Motor neuron (in vitro differentiated cells): ENCODE data around the gene WWTR1. TPM values are rescaled to one million over a fixed set of nuclear protein-coding genes. Genes with fewer than 3 reads are reported as not detected.

Experiments
- ATAC-seq, 8 experiments: fragments of 200-7000 bp; cut with Tn5 transposase; replicated peaks in 6 of 8; 2 replicates each; pipeline ENCODE4 v1.8.0; 2021; ENCODE audit warnings: mild to moderate bottlenecking in 8 of 8, moderate library complexity in 8 of 8
- H3K27ac ChIP-seq, 2 donors: fragments of 250-450 bp; sonication (Bioruptor Pico); 2 replicates each; pipeline ENCODE4 v1.9.0; 2021; ENCODE audit warnings: antibody characterized with exemption in 2 of 2, mild to moderate bottlenecking in 2 of 2, moderate library complexity in 1 of 2
- H3K4me1 ChIP-seq, 2 donors: fragments of 250-450 bp; sonication (Bioruptor Pico); replicated peaks in 1 of 2; 2 replicates each; pipeline ENCODE4 v1.6.1; 2021; ENCODE audit warnings: antibody characterized with exemption in 2 of 2, mild to moderate bottlenecking in 2 of 2, moderate library complexity in 1 of 2
- H3K4me3 ChIP-seq, 5 donors: fragments of 250-450 bp; sonication (Bioruptor Pico); 2 replicates each; pipeline ENCODE4 v1.9.0; 2021; ENCODE audit warnings: antibody characterized with exemption in 5 of 5, mild to moderate bottlenecking in 5 of 5, moderate library complexity in 4 of 5
- WGBS, 10 experiments: fragments of 450-650 bp; shearing (Covaris generic); methylation state at CpG; one replicate each; pipeline ENCODE4 v1.0.0; 2022; 5-methylcytosine and 5-hydroxymethylcytosine counted together
- in situ Hi-C, 9 experiments: fragments of 400-800 bp; cut with MboI; loops; one replicate each; pipeline ENCODE4 v1.15.0; 2021; ENCODE audit warnings: low sequenced_read_pairs in 9 of 9, low pct_unique_long_range_greater_than_20kb in 2 of 9; ENCODE audit not compliant: unreplicated experiment in 9 of 9
- total RNA-seq, 8 experiments: library from RNA; unstranded; fragments of 300-600 nt; gene quantifications; 2 replicates each; pipeline versions ENCODE4 v1.2.3 to v1.2.4, GENCODE V29; 2022

The WWTR1 gene
- total RNA-seq, 8 experiments from 2014 or later = 3.1 to 267 (median 29.7) TPM

DNA sequence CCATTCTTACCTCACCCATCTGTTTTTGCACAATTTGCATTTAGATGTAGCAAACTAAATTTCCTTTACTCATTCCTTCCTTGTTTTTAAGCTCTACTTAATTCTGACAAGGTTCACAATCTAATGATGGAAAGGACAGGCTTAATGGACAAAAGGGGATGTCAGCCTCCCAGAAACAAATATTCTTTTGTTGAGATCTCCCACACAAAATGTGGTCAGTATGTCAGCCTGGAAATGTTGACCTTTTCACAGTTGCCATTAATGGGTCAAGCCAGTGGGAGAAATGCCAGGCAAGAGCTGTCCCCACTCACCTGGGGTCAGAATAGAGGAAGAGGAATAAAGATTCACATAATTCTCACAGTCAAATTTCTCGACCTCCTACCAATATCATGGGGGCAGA is 27.0 kb downstream of the WWTR1 start:
- 33 to 100% (median 80%) methylated on average over 1 of the region's 1 CpG; no CpG with 5 or more reads in 4 of the 10 experiments for WGBS, 10 experiments
- no peak overlapping the region for H3K4me3 ChIP-seq
- in situ Hi-C loops = no loop called here
- no peak for ATAC-seq
- H3K27ac ChIP-seq = no peak overlapping the region
- H3K4me1 ChIP-seq = no peaks in the 10 kb centered on the region

DNA sequence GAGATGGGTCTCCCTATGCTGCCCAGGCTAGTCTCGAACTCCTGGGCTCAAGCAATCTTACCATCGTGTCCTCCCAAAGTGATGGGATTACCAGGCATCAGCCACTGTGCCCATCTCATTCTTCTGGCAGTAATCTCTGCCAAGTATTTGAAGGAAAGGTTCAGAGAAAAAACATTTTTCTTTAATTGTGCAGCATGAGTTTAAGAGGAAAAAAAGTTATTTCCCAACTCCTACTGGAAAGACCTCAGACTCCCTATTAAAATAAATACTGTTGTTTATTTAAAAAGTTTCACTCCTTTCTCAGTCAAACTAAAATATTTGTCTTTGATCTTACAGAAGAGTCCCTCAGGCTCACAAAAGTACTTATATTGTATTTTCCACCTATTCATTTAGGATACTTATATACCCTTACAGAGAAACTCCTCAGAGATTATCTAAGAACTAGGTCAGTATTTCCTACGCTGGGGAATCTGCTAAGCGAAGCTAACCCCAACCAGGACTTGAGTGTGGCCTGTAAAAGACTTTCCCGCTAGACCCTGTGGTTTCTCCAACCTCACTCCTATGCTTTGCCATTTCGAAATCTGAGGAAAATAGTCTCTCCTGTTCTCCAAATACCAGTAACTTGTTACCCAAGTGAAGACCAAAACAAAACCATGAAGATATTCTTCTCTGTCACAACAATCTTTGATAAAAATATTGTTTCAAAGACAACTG is 28.7 kb downstream of the WWTR1 start:
- Histone ChIP-seq H3K27ac (no peak overlapping the region), H3K4me3 (no peak overlapping the region), H3K4me1 (no peaks in the 10 kb centered on the region)
- WGBS, 10 experiments = 60 to 100% (median 92%) methylated on average over 1 to 6 of the region's 6 CpGs
- no peak for ATAC-seq
- in situ Hi-C loops = no loop called here

DNA sequence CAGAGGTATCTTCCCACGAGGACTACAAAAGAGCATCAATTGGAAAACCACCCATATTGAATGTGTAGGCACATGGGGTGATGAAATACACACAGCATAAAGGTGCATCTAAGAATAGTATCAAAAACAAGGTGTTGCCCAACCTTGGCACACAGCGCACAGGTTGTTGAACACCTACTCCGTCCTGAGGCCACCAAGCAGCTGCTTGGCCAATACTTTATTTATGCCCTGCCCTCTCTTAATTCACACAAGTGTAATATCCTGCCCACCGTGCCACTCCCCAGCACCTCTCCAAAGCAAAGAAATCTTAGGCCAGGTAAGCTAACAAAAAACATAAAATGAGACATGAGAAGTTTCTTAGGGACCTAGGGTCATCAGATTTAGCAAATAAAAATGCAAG is 31.2 kb downstream of the WWTR1 start:
- WGBS, 10 experiments = 82 to 100% (median 94%) methylated on average over 2 to 4 of the region's 4 CpGs; no CpG with 5 or more reads in 2 of the 10 experiments
- no peak for ATAC-seq
- Histone ChIP-seq H3K27ac (no peak overlapping the region), H3K4me1 (no peaks in the 10 kb centered on the region), H3K4me3 (no peak overlapping the region)
- in situ Hi-C loops = no loop called here

DNA sequence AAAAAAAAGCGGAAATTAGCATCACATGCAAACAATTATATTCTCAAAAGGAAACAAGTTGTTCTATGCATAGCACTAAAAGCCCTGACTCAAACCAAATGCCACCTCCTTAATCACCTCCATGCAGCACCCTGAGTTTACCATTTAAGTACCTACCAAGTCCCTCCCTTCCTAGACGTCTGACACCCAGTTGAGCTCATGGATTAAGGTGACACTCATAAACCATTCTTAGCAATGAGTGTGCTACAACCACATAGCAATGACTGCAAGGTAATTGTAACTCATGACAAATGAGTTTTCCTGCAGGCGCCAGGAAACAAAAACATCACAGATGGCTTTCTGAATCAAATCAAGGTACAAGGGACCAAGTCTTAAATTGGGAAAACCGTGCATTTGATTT is 32.0 kb downstream of the WWTR1 start:
- 18 to 100% (median 72%) methylated on average over 2 to 4 of the region's 4 CpGs; no CpG with 5 or more reads in 2 of the 10 experiments for WGBS, 10 experiments
- in situ Hi-C loops = no loop called here
- ATAC-seq = peak in 7 of 8 experiments; percentile 26 to 46 (median 37)
- Histone ChIP-seq H3K27ac (no peak overlapping the region), H3K4me1 (peaks cover 0 to under 1% of the 10 kb centered on the region in 2 donors), H3K4me3 (no peak overlapping the region)

DNA sequence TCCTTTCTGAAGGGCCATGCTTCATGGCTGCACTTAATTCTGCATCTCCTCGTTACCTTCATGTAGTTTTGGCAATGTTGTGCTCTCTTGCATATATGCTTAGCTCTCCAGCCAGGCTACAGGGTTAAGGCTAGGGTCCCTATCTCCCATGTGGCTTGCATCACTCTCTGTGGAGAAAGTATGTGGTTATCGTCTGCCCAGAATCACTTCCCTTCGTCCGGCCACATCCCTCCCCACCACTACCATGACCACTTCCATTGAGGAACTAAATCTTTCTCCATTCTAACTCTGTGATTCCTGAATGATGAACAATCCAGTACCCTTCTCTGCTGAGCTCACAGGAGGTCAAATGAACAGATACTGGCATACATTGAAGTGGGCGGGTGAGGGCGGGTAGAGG is 34.0 kb downstream of the WWTR1 start:
- ATAC-seq = no peak
- no peak overlapping the region for H3K4me3 ChIP-seq
- 43 to 100% (median 81%) methylated on average over 1 to 4 of the region's 6 CpGs; no CpG with 5 or more reads in 6 of the 10 experiments for WGBS, 10 experiments
- H3K27ac ChIP-seq = no peak overlapping the region
- H3K4me1 ChIP-seq = peaks cover 0 to 8% of the 10 kb centered on the region in 2 donors
- in situ Hi-C loops = no loop called here

DNA sequence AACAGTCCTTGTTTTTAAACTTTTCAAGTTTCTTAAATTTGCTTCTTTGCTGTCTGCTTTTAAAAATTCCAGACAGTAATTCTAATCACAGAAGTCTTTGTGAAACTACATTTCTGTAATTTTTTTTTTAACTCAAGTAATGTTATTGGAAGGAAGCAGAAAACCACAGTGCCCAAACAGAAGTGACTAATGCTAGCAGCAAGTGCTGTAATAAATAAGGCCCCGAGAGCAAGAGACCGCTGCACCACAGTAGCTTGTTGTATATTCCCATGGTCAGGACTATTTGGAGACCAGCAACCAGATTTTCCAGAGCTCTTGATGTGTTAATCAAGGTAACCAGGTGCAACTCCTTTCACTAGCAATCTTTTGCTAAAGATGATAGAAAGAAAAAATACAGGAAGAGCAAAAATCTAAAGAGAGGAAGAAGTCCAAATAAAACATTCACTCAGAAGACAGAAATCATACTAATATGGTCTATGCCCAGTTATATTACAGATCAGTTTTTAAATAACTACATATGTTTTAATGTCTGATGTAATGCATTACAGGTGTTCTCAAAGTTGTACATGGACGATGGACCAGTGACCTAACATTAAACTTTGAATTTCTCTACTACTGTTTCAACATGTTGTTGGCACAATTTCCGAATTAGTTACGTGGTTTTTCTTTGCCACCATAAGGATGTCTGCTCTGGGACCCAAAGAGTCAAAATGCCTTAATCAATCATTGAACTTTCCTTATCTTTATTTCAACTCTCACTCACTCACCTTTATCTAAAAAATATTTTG is 36.4 kb downstream of the WWTR1 start:
- in situ Hi-C loops = no loop called here
- ATAC-seq = peak in 3 of 8 experiments; percentile 13 to 42 (median 13)
- 0 to 92% (median 80%) methylated on average over 1 to 5 of the region's 5 CpGs for WGBS, 10 experiments

DNA sequence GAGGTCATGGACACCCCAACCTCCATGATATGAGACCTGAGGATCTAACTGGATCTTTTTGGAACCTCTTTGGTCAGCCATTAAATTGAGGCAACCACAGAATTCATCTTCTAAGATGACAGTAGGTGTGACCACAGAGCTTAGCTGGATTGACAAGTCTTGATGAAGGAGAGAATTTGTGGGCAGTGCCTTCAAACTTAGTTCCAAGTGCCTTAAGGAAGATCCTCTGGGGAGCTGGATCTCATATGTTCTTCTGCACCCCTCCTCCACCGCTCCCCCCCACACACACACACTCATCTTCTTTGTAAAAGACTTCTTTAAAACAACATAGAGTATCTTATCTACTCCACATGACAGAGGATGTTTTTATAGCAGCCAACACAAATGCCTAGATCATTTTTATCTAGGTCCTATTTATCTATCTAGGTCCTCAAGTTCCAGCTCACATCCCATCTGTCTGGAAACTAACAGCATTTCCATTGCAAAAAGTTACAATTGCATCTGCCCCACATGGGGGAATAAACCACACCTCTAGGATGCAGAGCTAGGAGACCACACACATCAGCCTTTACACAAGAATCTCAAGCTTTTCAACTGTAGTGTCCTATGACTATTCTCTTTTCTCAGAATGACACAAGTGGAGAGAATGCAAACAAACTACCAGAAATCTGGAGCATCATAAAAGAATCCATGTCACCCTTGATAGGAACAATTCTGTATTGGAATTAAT is 37.4 kb downstream of the WWTR1 start:
- Histone ChIP-seq H3K4me3 (no peak overlapping the region), H3K4me1 (peaks cover 0 to 8% of the 10 kb centered on the region in 2 donors), H3K27ac (no peak overlapping the region)
- 43 to 67% methylated on average over 1 of the region's 1 CpG; no CpG with 5 or more reads in 8 of the 10 experiments for WGBS, 10 experiments
- peak in 6 of 8 experiments; percentile 5 to 96 (median 54) for ATAC-seq
- in situ Hi-C loops = no loop called here

More for the DNA sequence above, 36.4 kb downstream of the WWTR1 start:
- Histone ChIP-seq H3K4me1 (peaks cover 0 to 8% of the 10 kb centered on the region in 2 donors), H3K27ac (no peak overlapping the region), H3K4me3 (no peak overlapping the region)

DNA sequence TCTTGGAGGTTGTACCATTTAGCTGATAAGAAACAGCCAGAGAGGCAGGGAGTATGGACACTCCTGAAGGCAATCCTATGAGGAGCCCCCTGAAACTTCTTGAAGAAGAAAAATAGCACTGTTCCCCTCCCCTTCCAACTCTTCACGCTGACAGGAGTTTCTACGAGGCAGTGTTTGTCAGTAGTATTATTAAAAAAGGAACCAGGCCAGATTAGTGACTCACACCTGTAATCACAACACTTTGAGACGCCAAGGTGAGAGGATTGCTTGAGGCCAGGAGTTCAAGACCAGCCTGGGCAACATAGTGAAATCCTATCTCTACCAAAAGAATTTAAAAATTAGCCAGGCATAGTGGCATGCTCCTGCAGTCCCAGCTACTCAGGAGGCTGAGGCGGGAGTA is 38.7 kb downstream of the WWTR1 start:
- ATAC-seq = no peak
- 50 to 100% (median 100%) methylated on average over 1 to 3 of the region's 4 CpGs; no CpG with 5 or more reads in 5 of the 10 experiments for WGBS, 10 experiments
- in situ Hi-C loops = no loop called here
- Histone ChIP-seq H3K4me3 (no peak overlapping the region), H3K4me1 (peaks cover 0 to 8% of the 10 kb centered on the region in 2 donors), H3K27ac (no peak overlapping the region)

DNA sequence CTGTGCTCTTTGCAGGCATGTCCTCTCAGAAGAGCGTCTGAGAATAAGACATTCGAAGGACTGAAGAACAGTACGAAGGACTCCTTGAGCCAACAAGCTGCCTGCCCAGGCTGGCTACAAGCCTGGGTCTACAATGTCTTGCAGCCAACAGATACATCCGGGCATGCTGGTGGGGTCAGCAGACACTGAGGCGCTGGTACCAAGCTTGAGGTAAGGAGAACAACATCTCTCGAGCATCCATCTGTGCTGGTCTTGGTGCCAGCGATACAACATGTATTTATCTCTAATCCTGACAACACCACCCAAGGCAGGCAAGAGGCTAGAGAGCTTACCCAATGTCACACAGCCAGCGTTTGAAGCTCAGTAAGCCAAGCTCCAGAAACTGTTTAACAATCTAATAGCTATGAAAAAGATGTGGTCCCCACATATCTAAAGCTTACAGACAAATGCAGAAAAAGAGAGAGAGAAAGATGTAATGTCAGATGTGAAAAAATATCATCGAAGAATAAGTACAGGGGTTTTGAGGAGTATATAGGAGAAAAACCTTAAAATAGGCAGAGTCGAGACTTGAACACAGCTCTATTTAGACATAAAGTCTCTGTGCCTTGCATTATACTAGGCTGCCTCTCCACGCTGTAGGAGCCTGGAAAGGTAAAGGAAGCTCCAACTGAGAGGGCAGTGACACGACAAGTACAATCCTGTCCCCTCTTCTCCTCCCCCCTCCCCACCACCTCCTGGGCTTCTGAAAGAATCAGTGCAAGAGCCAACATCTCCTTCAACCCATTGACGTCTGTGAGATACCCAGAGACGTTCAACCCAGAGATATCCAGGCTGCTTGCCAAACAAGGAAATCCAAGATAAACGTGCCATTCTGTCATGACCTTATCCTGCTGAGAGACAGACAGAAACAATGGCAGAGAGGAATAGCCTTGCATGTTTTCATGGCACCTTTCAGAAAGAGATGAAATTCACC is 39.4 kb downstream of the WWTR1 start:
- peak in 1 of 8 experiments; percentile 36 for ATAC-seq
- H3K27ac ChIP-seq = no peak overlapping the region

DNA sequence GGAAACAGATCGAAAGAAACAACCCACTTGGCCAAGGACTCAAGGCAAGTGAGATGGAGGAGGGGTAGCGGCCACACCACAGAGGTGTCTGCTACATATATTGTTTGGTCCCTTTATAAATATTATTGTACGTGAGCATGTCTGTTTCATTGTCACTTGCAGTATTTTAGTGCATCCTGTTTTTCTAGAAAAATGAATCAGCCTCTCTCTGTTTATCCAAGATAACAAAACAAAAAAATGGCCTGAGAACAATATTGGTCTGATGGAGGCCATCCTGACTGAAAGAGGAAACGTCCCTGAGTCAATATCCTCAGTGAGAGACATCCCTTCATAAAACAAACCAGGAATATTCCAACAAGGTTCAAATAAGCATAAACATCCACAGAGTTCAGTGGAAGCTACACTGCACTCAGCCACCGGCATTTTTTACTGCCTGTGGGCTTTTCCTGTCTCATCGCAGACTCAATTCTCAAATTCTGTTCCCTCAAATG is 42.0 kb downstream of the WWTR1 start:
- 3 to 100% (median 87%) methylated on average over 1 to 6 of the region's 6 CpGs for WGBS, 10 experiments
- Histone ChIP-seq H3K4me3 (no peak overlapping the region), H3K4me1 (peaks cover 0 to 8% of the 10 kb centered on the region in 2 donors), H3K27ac (no peak overlapping the region)
- in situ Hi-C loops = no loop called here
- ATAC-seq = peak in 3 of 8 experiments; percentile 45 to 58 (median 46)

More for the DNA sequence above, 39.4 kb downstream of the WWTR1 start:
- 59 to 100% (median 84%) methylated on average over 1 to 14 of the region's 15 CpGs for WGBS, 10 experiments
- no peak overlapping the region for H3K4me3 ChIP-seq
- in situ Hi-C loops = no loop called here
- H3K4me1 ChIP-seq = peaks cover 0 to 8% of the 10 kb centered on the region in 2 donors

DNA sequence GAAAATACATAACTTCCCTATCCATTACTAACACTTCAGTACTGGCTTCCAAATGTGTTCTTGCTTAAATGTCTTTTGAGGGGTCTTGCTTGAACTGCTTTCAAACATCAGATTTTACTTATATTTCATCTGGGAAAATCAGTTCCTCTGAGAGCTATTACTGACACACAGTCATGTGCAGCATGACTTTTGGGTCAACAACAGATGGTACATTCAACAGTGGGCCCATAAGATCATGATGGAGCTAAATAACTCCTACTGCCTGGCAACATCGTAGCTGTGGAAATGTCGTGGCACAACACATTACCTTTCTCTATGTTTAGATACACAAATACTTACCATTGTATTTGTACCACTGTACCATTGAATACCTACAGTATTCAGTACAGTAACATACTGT is 43.8 kb downstream of the WWTR1 start:
- no peak overlapping the region for H3K27ac ChIP-seq
- H3K4me1 ChIP-seq = peaks cover 5 to 7% of the 10 kb centered on the region in 2 donors
- in situ Hi-C loops = no loop called here
- no peak overlapping the region for H3K4me3 ChIP-seq
- 25 to 100% (median 70%) methylated on average over 1 to 2 of the region's 2 CpGs; no CpG with 5 or more reads in 3 of the 10 experiments for WGBS, 10 experiments
- peak in 1 of 8 experiments; percentile 77 for ATAC-seq

DNA sequence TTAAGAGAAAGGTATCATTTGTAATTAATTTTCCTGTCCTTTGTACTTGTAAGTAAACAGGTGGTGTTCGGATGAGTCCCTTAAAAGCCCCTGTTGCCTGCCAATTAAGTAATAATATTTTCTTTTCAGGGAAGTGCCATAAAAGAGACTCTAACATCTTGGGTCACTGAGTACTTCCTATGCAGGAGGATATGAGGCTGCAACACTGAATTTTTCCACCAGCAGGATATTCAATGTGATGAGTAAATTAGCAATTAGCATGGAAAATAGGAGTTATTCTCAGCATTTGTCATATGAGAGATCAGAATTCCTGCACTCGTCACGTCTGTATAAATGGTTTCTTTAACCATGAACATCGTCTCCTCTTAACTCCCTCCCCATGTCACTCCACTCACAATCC is 45.4 kb downstream of the WWTR1 start:
- Histone ChIP-seq H3K4me1 (peaks cover 5 to 7% of the 10 kb centered on the region in 2 donors), H3K27ac (no peak overlapping the region), H3K4me3 (no peak overlapping the region)
- 19 to 100% (median 89%) methylated on average over 1 to 3 of the region's 4 CpGs; no CpG with 5 or more reads in 1 of the 10 experiments for WGBS, 10 experiments
- in situ Hi-C loops = no loop called here
- peak in 2 of 8 experiments; percentile 31 to 50 for ATAC-seq
